K562 (cell line): ENCODE results near the gene ROR2. TPM values are rescaled to one million over a fixed set of nuclear protein-coding genes. Genes with fewer than 3 reads are reported as not detected.

ENCODE experiments used
- ATAC-seq: fragments of 200-7000 bp; cut with Tn5 transposase; 3 replicates; pipeline ENCODE4 v1.9.1; 2020; ENCODE audit warnings: moderate library complexity
- BruUV-seq: library from RNA; stranded (reverse); fragments of 400-500 nt; replicated peaks from 2 replicates; lab custom pipeline; 2021; lab: Mats Ljungman, UMichigan
- CTCF ChIA-PET: fragments of 300-600 bp; formaldehyde crosslinking; extraction: SDS; loops from one replicate; lab custom pipeline; 2021; ENCODE audit warnings: low intra/inter-chr PET ratio; lab: Yijun Ruan, JAX
- POLR2A ChIA-PET: fragments of 300-600, 350-650 bp; sonication (Branson Sonifier 250); formaldehyde crosslinking; extraction: SDS; loops from one replicate; lab custom pipeline; 2021; ENCODE audit warnings: antibody characterized with exemption, inconsistent platforms; lab: Yijun Ruan, JAX
- DNase-seq, 4 experiments: peaks; one replicate each; pipeline versions ENCODE4 v3.0.0 to v3.0.0-alpha.2; 2011 to 2018; ENCODE audit warnings: low spot score in 3 of 4, mixed read lengths in 3 of 4; ENCODE audit errors: extremely low read depth in 1 of 4
- FAIRE-seq: peaks from 2 replicates; lab custom pipeline; 2011; peaks lifted over from hg19 to GRCh38; lab: Jason Lieb, UNC
- H2AFZ ChIP-seq: 2 replicates; pipeline ENCODE4 v1.6.0; 2011; ENCODE audit warnings: low read depth, low read length, control low read depth, inconsistent platforms
- H3K27ac ChIP-seq: fragments of 200-600 bp; 3 replicates; pipeline ENCODE4 v1.8.0; 2011; ENCODE audit warnings: low read depth, mild to moderate bottlenecking, control low read depth, inconsistent platforms, low read length, moderate library complexity, mixed read lengths; ENCODE audit errors: extremely low read depth
- H3K27me3 ChIP-seq, 2 experiments: fragments of 300-600 bp in 1 of 2; 2 replicates in 1 of 2; 3 replicates in 1 of 2; pipeline versions ENCODE4 v1.6.0 to v1.8.0; 2011; ENCODE audit warnings: inconsistent platforms in 2 of 2, low read length in 2 of 2, mild to moderate bottlenecking in 1 of 2, mixed read lengths in 1 of 2, moderate library complexity in 1 of 2; ENCODE audit not compliant: control insufficient read depth in 2 of 2, insufficient read depth in 2 of 2
- H3K36me3 ChIP-seq: fragments of 300-600 bp; 3 replicates; pipeline ENCODE4 v1.8.0; 2011; ENCODE audit warnings: mild to moderate bottlenecking, low read length, inconsistent platforms; ENCODE audit not compliant: control insufficient read depth, insufficient read depth
- H3K4me1 ChIP-seq, 2 experiments: fragments of 200-600 bp in 1 of 2; replicated peaks in 1 of 2; 2 replicates in 1 of 2; 3 replicates in 1 of 2; pipeline versions ENCODE4 v1.5.1 to v1.8.0; 2011; ENCODE audit warnings: inconsistent platforms in 2 of 2, low read length in 2 of 2, mild to moderate bottlenecking in 1 of 2, mixed read lengths in 1 of 2, moderate library complexity in 1 of 2; ENCODE audit not compliant: control insufficient read depth in 2 of 2, insufficient read depth in 2 of 2
- H3K4me2 ChIP-seq: 2 replicates; pipeline ENCODE4 v1.6.1; 2011; ENCODE audit warnings: low read length, control low read depth, inconsistent platforms, mixed read lengths; ENCODE audit not compliant: insufficient read depth
- H3K4me3 ChIP-seq: fragments of 200-600 bp; sonication (generic), shearing (Covaris generic); 2 replicates; pipeline ENCODE4 v1.5.1; 2016; ENCODE audit warnings: control low read depth, inconsistent platforms
- H3K79me2 ChIP-seq: fragments of 200-600 bp; 3 replicates; pipeline ENCODE4 v1.8.0; 2011; ENCODE audit warnings: low read length, inconsistent platforms; ENCODE audit not compliant: control insufficient read depth, insufficient read depth
- H3K9ac ChIP-seq, 2 experiments: 2 replicates each; pipeline versions ENCODE4 v1.6.0 to v1.6.1; 2011; ENCODE audit warnings: low read depth in 2 of 2, low read length in 2 of 2, control low read depth in 1 of 2, inconsistent platforms in 1 of 2, mild to moderate bottlenecking in 1 of 2, mixed read lengths in 1 of 2; ENCODE audit not compliant: insufficient read depth in 1 of 2
- H3K9me1 ChIP-seq: one replicate; pipeline ENCODE4 v1.6.0; 2011; ENCODE audit warnings: inconsistent platforms, mild to moderate bottlenecking, low read length, moderate library complexity; ENCODE audit not compliant: control insufficient read depth, insufficient read depth
- H3K9me3 ChIP-seq: replicated peaks from 2 replicates; pipeline ENCODE4 v1.5.1; 2011; ENCODE audit warnings: low read depth, low read length, inconsistent platforms; ENCODE audit not compliant: control insufficient read depth, insufficient read depth
- H4K20me1 ChIP-seq: replicated peaks from 2 replicates; pipeline ENCODE4 v1.6.1; 2011; ENCODE audit warnings: low read length, inconsistent platforms, mixed read lengths; ENCODE audit not compliant: control insufficient read depth, insufficient read depth
- BRD4 ChIP-seq: fragments of 200-600 bp; sonication (generic); IDR thresholded peaks from 2 replicates; pipeline ENCODE4 v1.6.1; 2017; ENCODE audit warnings: inconsistent platforms
- FOXP1 ChIP-seq: sonication (generic); formaldehyde crosslinking; IDR thresholded peaks from 2 replicates; pipeline ENCODE4 v1.8.0; 2022; ENCODE audit warnings: mild to moderate bottlenecking, missing genetic modification reagents
- PRMT5 ChIP-seq: sonication (generic); formaldehyde crosslinking; IDR thresholded peaks from 2 replicates; pipeline ENCODE4 v1.5.0; 2020; ENCODE audit warnings: missing genetic modification reagents
- RUNX1 ChIP-seq: sonication (generic); IDR thresholded peaks from 2 replicates; pipeline ENCODE4 v1.6.1; 2016; ENCODE audit warnings: antibody characterized with exemption, low read depth
- SMAD3 ChIP-seq: fragments of 450-650 bp; formaldehyde crosslinking; conservative IDR thresholded peaks from 2 replicates; pipeline ENCODE4 v1.4.0; 2020; ENCODE audit warnings: mild to moderate bottlenecking
- SNRNP70 ChIP-seq: fragments of 200-400 bp; formaldehyde crosslinking; optimal IDR thresholded peaks from 2 replicates; pipeline ENCODE3; 2017; ENCODE audit warnings: low read depth, low read length
- U2AF1 ChIP-seq: fragments of 200-400 bp; formaldehyde crosslinking; optimal IDR thresholded peaks from 2 replicates; pipeline ENCODE3; 2017; ENCODE audit warnings: mild to moderate bottlenecking, low read depth, low read length, moderate library complexity
- ZBTB17 ChIP-seq: fragments of 450-650 bp; formaldehyde crosslinking; IDR thresholded peaks from 2 replicates; pipeline ENCODE4 v1.4.0; 2020; ENCODE audit warnings: mild to moderate bottlenecking
- ZNF311 ChIP-seq: fragments of 250-450 bp; sonication (Bioruptor Pico); IDR thresholded peaks from 2 replicates; pipeline ENCODE4 v1.4.0; 2020; ENCODE audit warnings: mild to moderate bottlenecking, moderate library complexity
- ZNF695 ChIP-seq: fragments of 450-650 bp; formaldehyde crosslinking; IDR thresholded peaks from 2 replicates; pipeline ENCODE4 v1.4.0; 2020; ENCODE audit warnings: mild to moderate bottlenecking, moderate library complexity
- WGBS: fragments of 100-300 bp; shearing (Covaris generic); methylation state at CpG from one replicate; pipeline ENCODE4 v1.1.6; 2016; ENCODE audit warnings: low coverage, mixed read lengths; ENCODE audit not compliant: insufficient coverage; ENCODE audit errors: missing lambda C conversion rate; 5-methylcytosine and 5-hydroxymethylcytosine counted together
- in situ Hi-C: fragments of 300-500 bp; cut with MboI; formaldehyde crosslinking; loops from 4 replicates; pipeline ENCODE4 v1.15.0; 2018; ENCODE audit warnings: inconsistent platforms, mixed read lengths
- intact Hi-C: fragments of 100-400 bp; cut with micrococcal nuclease; formaldehyde crosslinking; loops from 2 replicates; pipeline ENCODE4 v1.14.2; 2022
- polyA plus RNA-seq, 8 experiments: library from polyadenylated mRNA; depleted of rRNA in 4 of 8; stranded (reverse) in 5 of 8; unstranded in 3 of 8; fragments of >200 nt; fragmentation: Nextera tagmentation in 2 of 8; fragmentation: Illumina TruSeq in 1 of 8; extraction: Ambion mirVana in 2 of 8; extraction: Trizol in 1 of 8; gene quantifications; 2 replicates each; pipeline versions ENCODE4 v1.2.1 to v1.2.3, GENCODE V29; 2011 to 2014; ENCODE audit warnings: inconsistent platforms in 1 of 8, missing spikeins in 1 of 8
- total RNA-seq, 7 experiments: library from RNA; depleted of rRNA in 6 of 7; stranded (reverse); fragments of >200 nt in 6 of 7; fragmentation: Illumina TruSeq in 2 of 7; extraction: Trizol in 2 of 7; gene quantifications; 2 replicates each; pipeline versions ENCODE4 v1.2.1 to v1.2.3, GENCODE V29; 2011 to 2021; ENCODE audit warnings: low replicate concordance in 1 of 7
- TF ChIP-seq, protein P1 (sequence below): sonication (generic); formaldehyde crosslinking; IDR thresholded peaks from 2 replicates; pipeline ENCODE4 v1.9.0; 2022; ENCODE audit warnings: mild to moderate bottlenecking, missing genetic modification reagents
- TF ChIP-seq, protein P2 (sequence below): fragments of 450-650 bp; formaldehyde crosslinking; IDR thresholded peaks from 2 replicates; pipeline ENCODE4 v1.4.0; 2020; ENCODE audit warnings: mild to moderate bottlenecking, moderate library complexity
- TF ChIP-seq, protein P3 (sequence below): fragments of 450-650 bp; IDR thresholded peaks from 2 replicates; pipeline ENCODE4 v1.6.1; 2017; ENCODE audit warnings: mild to moderate bottlenecking, moderate library complexity
- TF ChIP-seq, protein P4 (sequence below), 3 experiments: fragments of 200-800 bp in 1 of 3; fragments of 250-450 bp in 1 of 3; fragments of 450-650 bp in 1 of 3; sonication (Bioruptor Pico) in 1 of 3; sonication (Bioruptor generic) in 1 of 3; formaldehyde crosslinking in 1 of 3; IDR thresholded peaks; 2 replicates each; pipeline versions ENCODE4 v1.6.1 to v1.8.0; 2016 to 2022; ENCODE audit warnings: mild to moderate bottlenecking in 2 of 3, missing genetic modification characterization in 2 of 3, missing compliant biosample characterization in 1 of 3, moderate library complexity in 1 of 3

The ROR2 gene
- total and polyA plus RNA-seq, 9 of the 15 experiments (the other 6 are each of a cell fraction or from before 2014, with no cell fraction given): 5.6 to 33.8 (median 15.3) TPM

DNA sequence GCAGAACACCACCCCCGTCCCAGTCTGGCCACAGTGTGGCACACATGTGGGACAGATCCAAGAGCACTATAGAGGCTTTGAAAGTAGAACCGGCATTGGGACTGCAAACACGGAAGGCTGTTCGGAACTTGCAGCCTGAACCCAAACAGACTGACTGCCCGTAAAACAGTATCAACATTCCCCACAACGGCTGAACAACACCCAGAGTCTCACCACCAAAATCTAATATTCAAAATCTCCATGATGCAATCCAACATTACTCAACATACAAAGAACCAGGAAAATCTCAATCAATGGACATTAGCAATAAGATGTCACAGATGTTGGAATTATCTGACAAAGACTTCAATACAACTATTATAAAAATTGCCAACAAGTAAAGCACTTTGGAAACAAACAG, 82.3 kb downstream of the ROR2 start (continued):
- TF ChIP-seq, protein P1, sequence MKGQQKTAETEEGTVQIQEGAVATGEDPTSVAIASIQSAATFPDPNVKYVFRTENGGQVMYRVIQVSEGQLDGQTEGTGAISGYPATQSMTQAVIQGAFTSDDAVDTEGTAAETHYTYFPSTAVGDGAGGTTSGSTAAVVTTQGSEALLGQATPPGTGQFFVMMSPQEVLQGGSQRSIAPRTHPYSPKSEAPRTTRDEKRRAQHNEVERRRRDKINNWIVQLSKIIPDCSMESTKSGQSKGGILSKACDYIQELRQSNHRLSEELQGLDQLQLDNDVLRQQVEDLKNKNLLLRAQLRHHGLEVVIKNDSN (CRISPR knock-in tag): no peak
- TF ChIP-seq SMAD3: no peak
- TF ChIP-seq, protein P2, sequence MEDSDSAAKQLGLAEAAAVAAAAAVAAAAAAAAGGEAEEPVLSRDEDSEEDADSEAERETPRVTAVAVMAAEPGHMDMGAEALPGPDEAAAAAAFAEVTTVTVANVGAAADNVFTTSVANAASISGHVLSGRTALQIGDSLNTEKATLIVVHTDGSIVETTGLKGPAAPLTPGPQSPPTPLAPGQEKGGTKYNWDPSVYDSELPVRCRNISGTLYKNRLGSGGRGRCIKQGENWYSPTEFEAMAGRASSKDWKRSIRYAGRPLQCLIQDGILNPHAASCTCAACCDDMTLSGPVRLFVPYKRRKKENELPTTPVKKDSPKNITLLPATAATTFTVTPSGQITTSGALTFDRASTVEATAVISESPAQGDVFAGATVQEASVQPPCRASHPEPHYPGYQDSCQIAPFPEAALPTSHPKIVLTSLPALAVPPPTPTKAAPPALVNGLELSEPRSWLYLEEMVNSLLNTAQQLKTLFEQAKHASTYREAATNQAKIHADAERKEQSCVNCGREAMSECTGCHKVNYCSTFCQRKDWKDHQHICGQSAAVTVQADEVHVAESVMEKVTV (CRISPR knock-in tag): no peak

DNA sequence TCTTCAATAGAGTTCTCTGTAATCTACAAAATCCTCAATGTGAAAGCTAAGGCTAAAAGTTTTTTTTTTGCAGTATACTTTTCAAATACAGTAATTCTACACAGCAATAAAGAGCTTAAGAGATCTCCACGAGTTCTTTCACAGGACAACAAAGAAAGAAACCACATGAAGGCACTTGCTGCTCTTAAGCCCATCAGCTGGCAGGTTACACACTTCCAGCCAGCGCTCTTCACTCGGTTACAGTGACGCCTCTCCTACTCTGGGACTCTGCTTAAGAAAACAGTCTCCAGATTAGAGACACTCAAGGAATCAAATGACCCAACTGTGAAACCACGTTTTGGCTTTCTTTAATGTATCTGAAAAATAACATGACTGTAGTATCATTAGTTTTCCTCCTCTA, 85.0 kb downstream of the ROR2 start:
- no peaks in the 10 kb centered on the region for H3K27me3 ChIP-seq
- no TSS peak for BruUV-seq
- TF ChIP-seq PRMT5: no peak
- TF ChIP-seq ZBTB17 (CRISPR knock-in tag): no peak
- TF ChIP-seq ZNF311 (CRISPR knock-in tag): no peak
- TF ChIP-seq, protein P3, sequence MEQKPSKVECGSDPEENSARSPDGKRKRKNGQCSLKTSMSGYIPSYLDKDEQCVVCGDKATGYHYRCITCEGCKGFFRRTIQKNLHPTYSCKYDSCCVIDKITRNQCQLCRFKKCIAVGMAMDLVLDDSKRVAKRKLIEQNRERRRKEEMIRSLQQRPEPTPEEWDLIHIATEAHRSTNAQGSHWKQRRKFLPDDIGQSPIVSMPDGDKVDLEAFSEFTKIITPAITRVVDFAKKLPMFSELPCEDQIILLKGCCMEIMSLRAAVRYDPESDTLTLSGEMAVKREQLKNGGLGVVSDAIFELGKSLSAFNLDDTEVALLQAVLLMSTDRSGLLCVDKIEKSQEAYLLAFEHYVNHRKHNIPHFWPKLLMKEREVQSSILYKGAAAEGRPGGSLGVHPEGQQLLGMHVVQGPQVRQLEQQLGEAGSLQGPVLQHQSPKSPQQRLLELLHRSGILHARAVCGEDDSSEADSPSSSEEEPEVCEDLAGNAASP: no peak
- TF ChIP-seq, protein P4, sequence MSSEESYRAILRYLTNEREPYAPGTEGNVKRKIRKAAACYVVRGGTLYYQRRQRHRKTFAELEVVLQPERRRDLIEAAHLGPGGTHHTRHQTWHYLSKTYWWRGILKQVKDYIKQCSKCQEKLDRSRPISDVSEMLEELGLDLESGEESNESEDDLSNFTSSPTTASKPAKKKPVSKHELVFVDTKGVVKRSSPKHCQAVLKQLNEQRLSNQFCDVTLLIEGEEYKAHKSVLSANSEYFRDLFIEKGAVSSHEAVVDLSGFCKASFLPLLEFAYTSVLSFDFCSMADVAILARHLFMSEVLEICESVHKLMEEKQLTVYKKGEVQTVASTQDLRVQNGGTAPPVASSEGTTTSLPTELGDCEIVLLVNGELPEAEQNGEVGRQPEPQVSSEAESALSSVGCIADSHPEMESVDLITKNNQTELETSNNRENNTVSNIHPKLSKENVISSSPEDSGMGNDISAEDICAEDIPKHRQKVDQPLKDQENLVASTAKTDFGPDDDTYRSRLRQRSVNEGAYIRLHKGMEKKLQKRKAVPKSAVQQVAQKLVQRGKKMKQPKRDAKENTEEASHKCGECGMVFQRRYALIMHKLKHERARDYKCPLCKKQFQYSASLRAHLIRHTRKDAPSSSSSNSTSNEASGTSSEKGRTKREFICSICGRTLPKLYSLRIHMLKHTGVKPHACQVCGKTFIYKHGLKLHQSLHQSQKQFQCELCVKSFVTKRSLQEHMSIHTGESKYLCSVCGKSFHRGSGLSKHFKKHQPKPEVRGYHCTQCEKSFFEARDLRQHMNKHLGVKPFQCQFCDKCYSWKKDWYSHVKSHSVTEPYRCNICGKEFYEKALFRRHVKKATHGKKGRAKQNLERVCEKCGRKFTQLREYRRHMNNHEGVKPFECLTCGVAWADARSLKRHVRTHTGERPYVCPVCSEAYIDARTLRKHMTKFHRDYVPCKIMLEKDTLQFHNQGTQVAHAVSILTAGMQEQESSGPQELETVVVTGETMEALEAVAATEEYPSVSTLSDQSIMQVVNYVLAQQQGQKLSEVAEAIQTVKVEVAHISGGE (CRISPR knock-in tag; IDR thresholded peaks at IDR 0.05): no peak
- TF ChIP-seq SNRNP70: no peak
- no peak for TF ChIP-seq ZNF695
- TF ChIP-seq BRD4: no peak
- no peak for TF ChIP-seq U2AF1
- no peak for TF ChIP-seq RUNX1
- no peak for TF ChIP-seq FOXP1 (CRISPR knock-in tag)

More for the DNA sequence above, 85.0 kb downstream of the ROR2 start:
- in situ Hi-C loops: no loop called here
- Histone ChIP-seq H3K79me2 (peaks cover 60% of the 10 kb centered on the region), H3K4me1 (peaks cover 0 to 22% of the 10 kb centered on the region in 2 experiments; a peak in 2 of 5 replicates), H3K9me3 (no peaks in the 10 kb centered on the region), H3K9ac (no peak overlapping the region), H4K20me1 (no peaks in the 10 kb centered on the region; the same call in 1 of the 2 replicates), H3K9me1 (no peaks in the 10 kb centered on the region), H2AFZ (no peak overlapping the region), H3K36me3 (peaks cover 2% of the 10 kb centered on the region; the same call in 1 of the 3 replicates), H3K4me2 (no peak overlapping the region), H3K27ac (no peak overlapping the region), H3K4me3 (no peak overlapping the region)
- 50% methylated on average over 5 of the region's 5 CpGs for WGBS
- no peak for FAIRE-seq
- ChIA-PET POLR2A (interaction anchor here (0.9 to 1.3 kb wide), 2 partner anchors 15 to 19 kb away, joined by 3 to 4 read pairs; no protein-coding TSS in a partner anchor), CTCF (no interaction called here)
- no peak for DNase-seq
- intact Hi-C loops: no loop called here
- peak; percentile 64 for ATAC-seq
